ENCODE data around the gene ANKS3.

ANKS3 gene

GRCh38 chr16:4696172-4696904 is 37.7 kb downstream of the ANKS3 start:
- no peak for DNase-seq (ENCODE audit: low spot score)

DNA sequence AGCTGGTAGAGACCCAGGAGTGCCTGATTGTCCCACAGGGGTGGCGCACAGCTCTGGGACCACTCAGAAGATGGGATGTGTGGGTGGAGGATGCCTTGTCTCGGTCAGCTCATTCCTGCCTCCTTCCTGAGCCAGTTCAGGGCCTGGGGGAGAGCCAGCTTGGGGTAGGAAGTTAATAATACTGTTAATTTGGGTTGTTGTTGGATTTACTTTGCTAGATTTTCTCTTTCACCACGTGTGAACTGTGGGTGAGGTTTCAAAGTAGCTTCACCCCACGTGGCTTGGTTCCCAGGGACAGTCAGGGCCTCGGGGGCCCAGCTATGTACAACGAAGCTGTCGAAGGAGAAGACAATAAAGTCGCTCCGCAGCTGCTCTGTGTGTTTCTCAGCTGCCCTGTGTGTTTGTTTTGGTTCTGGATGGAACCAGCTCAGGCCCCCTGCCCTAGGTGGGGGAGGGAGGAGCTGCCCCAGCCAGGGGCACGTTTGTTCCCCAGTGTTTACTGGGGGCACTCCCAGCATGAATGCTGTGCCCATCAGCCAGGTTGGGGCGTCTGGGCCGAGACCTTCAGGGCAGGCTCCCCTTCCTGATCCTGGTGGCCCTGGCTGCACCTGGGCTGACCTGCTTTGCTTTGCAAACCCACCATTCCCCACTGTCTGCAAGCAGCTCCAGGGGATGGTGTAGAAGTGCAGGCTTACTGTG is 38.4 kb downstream of the ANKS3 start:
- DNase-seq (ENCODE audit: low spot score), result no peak

DNA sequence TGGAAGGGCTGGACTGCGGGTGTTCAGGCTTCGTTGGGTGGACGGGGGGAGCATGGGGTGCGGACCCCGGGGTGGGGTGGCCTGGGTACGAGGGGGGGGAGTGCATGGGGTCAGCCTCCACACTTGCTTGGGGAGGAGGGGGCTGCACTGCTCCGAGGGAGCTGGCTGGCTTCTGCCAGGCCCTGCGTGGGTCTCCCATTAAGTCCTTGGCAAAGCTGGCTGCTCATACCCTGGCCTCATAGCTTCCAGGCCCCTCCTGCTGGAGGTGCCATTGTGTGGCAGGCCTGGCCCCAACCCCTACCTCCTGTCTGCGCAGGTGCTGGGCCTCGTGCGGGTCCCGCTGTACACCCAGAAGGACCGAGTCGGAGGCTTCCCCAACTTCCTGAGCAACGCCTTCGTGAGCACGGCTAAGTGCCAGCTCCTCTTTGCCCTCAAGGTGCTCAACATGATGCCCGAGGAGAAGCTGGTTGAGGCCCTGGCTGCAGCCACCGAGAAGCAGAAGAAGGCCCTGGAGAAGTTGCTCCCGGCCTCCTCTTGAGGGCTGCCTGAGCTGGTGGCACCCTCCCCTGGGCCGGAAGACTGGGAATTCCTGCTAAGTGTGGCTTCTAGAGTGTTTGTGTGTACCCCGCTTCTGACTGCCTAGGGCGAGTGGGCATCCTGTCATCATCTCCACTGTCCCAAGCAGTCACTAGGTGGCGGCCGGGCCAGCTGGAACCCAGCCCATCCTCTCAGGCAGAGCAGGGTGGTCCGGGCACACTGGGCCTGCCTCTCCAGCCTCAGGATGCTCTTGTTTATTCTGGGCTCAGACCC is 39.2 kb downstream of the ANKS3 start:
- peak; percentile 67 for DNase-seq (ENCODE audit: low spot score)

- DNase-seq (ENCODE audit: low spot score), result peak; percentile 85
Observed at GRCh38 chr16:4693956-4694641, 40.0 kb downstream of the ANKS3 start.

GRCh38 chr16:4693296-4693955 is 40.6 kb downstream of the ANKS3 start, which contains the start of gene NUDT16L1:
Gene NUDT16L1 (plus strand): TSS chr16:4693562. CDS start chr16:4693727, 165 bp downstream.
- peak; percentile 100 for DNase-seq (ENCODE audit: low spot score)

- DNase-seq (ENCODE audit: low spot score), result peak; percentile 23
Observed at GRCh38 chr16:4692460-4693295, 41.4 kb downstream of the ANKS3 start.

DNA sequence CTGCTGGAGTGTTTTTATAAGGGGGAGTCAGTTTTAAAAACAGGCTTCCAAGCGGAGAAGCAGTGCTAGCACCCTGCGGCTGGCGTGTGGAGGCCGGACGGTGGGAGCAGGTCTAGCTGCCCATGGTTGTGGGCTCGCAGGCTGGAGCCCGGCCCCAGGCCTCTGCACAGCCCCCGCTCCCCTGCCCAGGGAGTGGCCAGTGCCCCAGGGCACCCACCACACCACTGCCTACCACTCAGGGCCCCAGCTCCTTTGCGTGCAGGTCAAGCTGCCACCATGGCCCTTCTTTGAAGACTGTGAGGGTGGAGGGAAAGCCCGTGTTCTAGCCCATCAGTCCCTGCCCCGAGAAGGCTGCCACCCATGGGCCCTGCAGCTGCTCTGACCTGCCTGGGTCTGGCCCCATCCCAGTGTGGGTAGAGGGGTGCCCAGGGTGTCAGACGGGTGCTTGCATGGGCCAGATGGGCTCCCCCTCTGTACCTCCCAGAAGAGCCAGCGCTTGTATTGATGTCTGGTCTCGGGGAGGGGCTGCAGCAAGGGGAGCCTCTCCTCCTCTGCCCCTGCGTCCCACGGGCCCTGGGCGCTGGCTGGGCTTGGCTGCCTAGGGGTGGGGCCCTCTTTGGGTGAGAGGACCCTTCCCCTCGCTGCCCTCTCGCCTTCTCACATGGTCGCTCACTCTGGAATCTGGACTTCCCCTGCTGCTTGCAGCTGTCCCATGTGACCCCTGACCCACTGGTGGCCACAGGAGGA is 42.2 kb downstream of the ANKS3 start:
- peak; percentile 14 for DNase-seq (ENCODE audit: low spot score)

GRCh38 chr16:4690946-4691665 is 43.0 kb downstream of the ANKS3 start:
- no peak for DNase-seq (ENCODE audit: low spot score)

- no peak for DNase-seq (ENCODE audit: low spot score)
Observed at GRCh38 chr16:4689864-4690704, 44.0 kb downstream of the ANKS3 start.

DNA sequence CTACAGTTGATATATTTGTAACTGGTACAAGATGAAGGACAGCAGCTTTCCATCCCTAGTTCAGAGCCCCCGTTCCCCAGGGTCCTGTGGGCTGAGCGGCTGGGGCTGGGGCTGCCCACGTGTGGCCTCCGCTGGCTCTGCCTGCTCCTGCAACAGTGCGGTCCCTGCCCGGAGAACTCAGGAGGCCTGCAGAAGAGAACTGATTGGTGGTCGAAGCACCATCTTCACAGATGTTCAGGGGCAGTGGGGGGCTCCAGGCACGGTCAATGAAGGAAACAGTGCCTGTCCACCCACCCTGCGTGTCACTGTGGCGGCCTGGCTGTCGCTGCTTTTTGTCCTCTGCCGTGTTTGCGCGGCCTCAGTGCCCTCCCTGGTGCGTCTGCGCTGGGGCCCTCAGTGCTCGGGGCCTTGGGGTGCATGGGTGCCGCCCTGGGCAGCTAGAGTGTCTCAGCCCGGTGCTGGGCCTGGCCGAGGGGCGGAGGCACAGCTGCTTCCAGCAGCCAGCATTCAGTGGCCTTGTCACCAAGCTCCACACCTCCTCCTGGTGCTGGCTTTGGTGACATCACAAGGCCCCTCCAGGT is 44.9 kb downstream of the ANKS3 start:
- no peak for DNase-seq (ENCODE audit: low spot score)

DNA sequence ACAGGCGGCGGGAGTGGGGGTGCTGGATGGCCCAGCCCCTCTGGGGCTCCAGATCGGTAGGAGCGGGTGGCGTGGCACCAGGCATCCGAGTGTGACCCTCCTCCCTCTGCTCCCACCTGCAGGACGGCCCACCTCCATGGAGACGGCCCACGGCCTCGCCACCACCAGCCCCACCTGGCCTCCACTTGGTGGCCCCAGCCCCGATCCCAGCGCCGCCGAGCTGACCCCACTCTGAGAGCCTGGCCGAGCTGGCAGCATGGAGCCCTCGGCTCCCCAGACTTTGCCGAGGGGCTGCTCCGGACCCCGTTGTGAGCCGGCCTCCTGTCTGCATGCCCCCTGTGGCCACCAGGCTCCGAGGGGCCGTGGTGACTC is 45.4 kb downstream of the ANKS3 start:
- DNase-seq (ENCODE audit: low spot score), result no peak

DNA sequence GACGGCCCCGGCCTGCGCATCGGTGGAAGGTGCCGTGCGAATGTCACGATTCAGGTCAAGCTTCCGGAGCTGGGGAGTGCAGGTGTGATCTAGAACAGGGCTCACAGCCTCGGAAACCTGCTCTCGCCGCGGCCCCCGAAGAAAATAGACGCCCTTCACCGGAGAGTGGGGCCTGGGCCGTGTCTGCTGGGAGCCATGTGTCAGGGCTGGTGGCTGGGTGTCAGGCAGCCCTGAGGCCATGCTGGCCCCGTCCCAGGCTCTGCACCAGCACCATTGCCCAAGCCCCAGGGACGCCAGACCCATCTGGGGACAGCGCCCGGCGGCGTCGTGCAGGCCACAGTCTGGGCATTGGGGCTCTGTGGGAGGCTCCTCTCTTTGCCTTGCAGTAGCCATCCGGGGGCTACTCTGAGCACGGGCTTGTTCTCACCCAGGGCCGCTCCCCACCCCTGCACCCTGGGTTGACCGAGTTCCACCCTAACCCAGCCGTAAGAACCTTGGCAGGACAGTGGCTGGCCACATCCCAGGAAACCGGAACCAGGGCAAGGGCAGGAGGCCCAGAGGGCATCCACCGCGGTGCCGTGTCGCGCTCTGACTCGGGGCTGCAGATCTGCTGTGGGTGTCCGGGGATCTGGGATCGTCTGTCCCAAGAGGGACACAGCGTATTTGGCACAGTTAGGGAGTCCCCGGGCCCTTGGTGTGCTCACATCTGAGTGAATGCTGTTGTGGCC is 46.0 kb downstream of the ANKS3 start:
- no peak for DNase-seq (ENCODE audit: low spot score)

DNA sequence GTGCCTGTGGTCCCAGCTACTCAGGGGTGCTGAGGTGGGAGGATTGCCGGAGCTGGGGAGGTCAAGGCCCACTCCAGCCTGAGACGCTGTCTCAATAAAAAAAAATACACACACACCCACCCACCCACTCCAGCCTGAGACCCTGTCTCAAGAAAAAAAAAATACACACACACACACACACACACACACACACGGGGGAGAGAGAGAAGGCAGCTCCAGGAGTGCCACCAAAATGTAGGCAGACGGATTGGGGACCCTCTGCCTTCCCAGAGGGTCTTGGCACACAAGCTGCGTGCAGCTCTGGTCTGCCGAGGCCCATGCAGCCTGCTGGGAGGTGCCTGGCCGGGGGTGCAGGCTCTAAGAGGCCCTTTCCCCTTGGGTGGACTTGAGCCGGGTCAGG is 46.7 kb downstream of the ANKS3 start:
- DNase-seq (ENCODE audit: low spot score), result no peak

DNA sequence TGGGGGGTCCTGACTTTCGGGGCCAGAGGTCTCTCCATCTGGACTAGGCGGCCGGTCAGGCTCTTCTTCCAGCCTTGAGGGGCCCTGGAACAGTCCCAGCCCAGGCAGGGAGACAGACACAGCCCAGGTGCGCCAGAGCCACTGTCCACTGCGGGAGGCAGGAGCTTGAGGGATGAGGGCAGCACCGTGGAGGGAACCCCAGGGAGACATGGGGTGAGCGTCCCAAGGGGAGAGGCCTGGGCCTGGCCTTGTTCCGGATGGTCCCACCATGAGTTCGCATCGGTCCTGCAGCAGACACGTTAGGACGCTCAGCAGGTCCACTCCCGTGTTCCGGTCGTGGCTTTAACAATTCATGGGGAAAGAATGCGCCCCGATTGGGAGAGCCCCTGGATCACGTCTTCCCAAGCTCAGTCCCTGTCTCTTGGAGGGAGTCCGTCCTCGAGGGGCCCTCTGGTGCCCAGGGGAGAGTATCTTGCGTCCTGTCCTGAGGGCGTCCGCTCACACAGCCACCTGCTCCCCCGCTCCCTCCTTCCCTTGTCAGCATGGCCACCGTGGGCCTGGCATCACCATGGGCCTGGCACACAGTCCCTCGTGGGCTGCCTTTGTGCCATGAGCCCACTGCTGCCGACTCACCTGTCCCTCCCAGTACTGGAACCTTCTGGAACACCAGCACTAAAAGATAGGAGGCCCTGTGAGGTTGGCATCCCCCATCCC is 47.4 kb downstream of the ANKS3 start:
- DNase-seq (ENCODE audit: low spot score), result no peak

- DNase-seq (ENCODE audit: low spot score), result no peak
Observed at GRCh38 chr16:4685776-4686496, 48.1 kb downstream of the ANKS3 start.

GRCh38 chr16:4685292-4685691 is 48.8 kb downstream of the ANKS3 start:
- DNase-seq (ENCODE audit: low spot score), result no peak
